GM12892 (cell line): ENCODE results near the gene EMC10.
A peak's percentile ranks its signal among the peaks of the same experiment; 100 is the strongest.

Source experiments
- POLR2A ChIP-seq: IDR thresholded peaks from 2 replicates; pipeline ENCODE4 v1.6.1; 2011; ENCODE audit warnings: low read depth, low read length, control low read depth
- POLR2AphosphoS5 ChIP-seq: IDR thresholded peaks from 2 replicates; pipeline ENCODE4 v1.6.1; 2011; ENCODE audit warnings: low read depth, low read length, control low read depth

GRCh38 chr19:50485284-50485955 is 9.1 kb downstream of the EMC10 start:
- TF ChIP-seq POLR2AphosphoS5, result no peak; the same call in 1 of the 2 replicates
- TF ChIP-seq POLR2A, result 0 out of 2 replicates have a peak, but pooled peaks have one; percentile 13
